Caco-2 (cell line): ENCODE results near the gene ARMCX2. TPM values are rescaled to one million over a fixed set of nuclear protein-coding genes. Genes with fewer than 3 reads are reported as not detected.

Experiments used
- BruUV-seq: library from RNA; stranded (reverse); fragments of 400-500 nt; replicated peaks from 2 replicates; lab custom pipeline; 2021; lab: Mats Ljungman, UMichigan
- CTCF ChIA-PET: fragments of 300-600 bp; sonication (Branson Sonifier 250); formaldehyde crosslinking; loops from one replicate; lab custom pipeline; 2022; ENCODE audit warnings: antibody characterized with exemption; lab: Charles Lee
- POLR2A ChIA-PET: fragments of 300-600 bp; sonication (Branson Sonifier 250); formaldehyde crosslinking; loops from one replicate; lab custom pipeline; 2022; ENCODE audit warnings: antibody characterized with exemption; lab: Charles Lee
- DNase-seq, 2 experiments: peaks; one replicate each; pipeline versions ENCODE4 v3.0.0 to v3.0.0-alpha.2; 2020 to 2022
- H3K27me3 ChIP-seq: replicated peaks from 2 replicates; pipeline ENCODE4 v1.6.0; 2011; ENCODE audit warnings: low read length; ENCODE audit not compliant: control insufficient read depth, insufficient read depth
- H3K36me3 ChIP-seq: 2 replicates; pipeline ENCODE4 v1.5.1; 2011; ENCODE audit warnings: low read length; ENCODE audit not compliant: control insufficient read depth, insufficient read depth
- H3K4me1 ChIP-seq: fragments of 250-450 bp; sonication (Bioruptor Pico); 2 replicates; pipeline ENCODE4 v1.5.1; 2020; ENCODE audit warnings: mild to moderate bottlenecking
- H3K4me3 ChIP-seq: 2 replicates; pipeline ENCODE4 v1.5.1; 2011; ENCODE audit warnings: low read depth, mild to moderate bottlenecking, control low read depth, low read length
- H3K9me3 ChIP-seq: fragments of 250-450 bp; sonication (Bioruptor Pico); 2 replicates; pipeline ENCODE4 v1.5.1; 2020; ENCODE audit warnings: mild to moderate bottlenecking, moderate library complexity
- H3K27ac Mint-ChIP-seq: one replicate; pipeline ENCODE4 v1.8.0; 2022; ENCODE audit warnings: mixed read lengths; ENCODE audit not compliant: unreplicated experiment
- H3K27me3 Mint-ChIP-seq: one replicate; pipeline ENCODE4 v1.8.0; 2022; ENCODE audit warnings: mixed read lengths; ENCODE audit not compliant: insufficient read depth, unreplicated experiment
- H3K36me3 Mint-ChIP-seq: one replicate; pipeline ENCODE4 v1.8.0; 2022; ENCODE audit warnings: mild to moderate bottlenecking, mixed read lengths; ENCODE audit not compliant: insufficient read depth, unreplicated experiment
- H3K4me1 Mint-ChIP-seq: one replicate; pipeline ENCODE4 v1.8.0; 2022; ENCODE audit warnings: low read depth, mixed read lengths; ENCODE audit not compliant: unreplicated experiment
- H3K4me3 Mint-ChIP-seq: one replicate; pipeline ENCODE4 v1.8.0; 2022; ENCODE audit warnings: mild to moderate bottlenecking, moderate library complexity, mixed read lengths; ENCODE audit not compliant: unreplicated experiment
- H3K9me3 Mint-ChIP-seq: one replicate; pipeline ENCODE4 v1.8.0; 2022; ENCODE audit warnings: mixed read lengths; ENCODE audit not compliant: unreplicated experiment
- CTCF ChIP-seq, 2 experiments: fragments of 200-600 bp in 1 of 2; IDR thresholded peaks; 1 replicate in 1 of 2; 2 replicates in 1 of 2; pipeline versions ENCODE4 v1.5.1 to v1.8.0; 2011 to 2022; ENCODE audit warnings: antibody characterized with exemption in 1 of 2, control low read depth in 1 of 2, inconsistent platforms in 1 of 2, low read depth in 1 of 2, low read length in 1 of 2, mild to moderate bottlenecking in 1 of 2, moderate library complexity in 1 of 2; ENCODE audit not compliant: insufficient read depth in 1 of 2, severe bottlenecking in 1 of 2, unreplicated experiment in 1 of 2
- intact Hi-C: fragments of 100-400 bp; cut with micrococcal nuclease; formaldehyde crosslinking; loops from one replicate; pipeline ENCODE4 v1.10.0; 2022; ENCODE audit not compliant: unreplicated experiment
- total RNA-seq: library from RNA; stranded (reverse); gene quantifications from 2 replicates; pipeline ENCODE4 v1.2.3, GENCODE V29; 2022

The ARMCX2 gene
- total RNA-seq, 1 experiment from 2014 or later, result not detected

GRCh38 chrX:101685923-101686322 lies 26.3 kb upstream of the ARMCX2 start:
- Mint-ChIP-seq H3K27me3 (peaks cover 4% of the 10 kb centered on the region), H3K4me3 (no peak overlapping the region), H3K4me1 (no peaks in the 10 kb centered on the region), H3K27ac (no peak overlapping the region), H3K36me3 (no peaks in the 10 kb centered on the region), H3K9me3 (no peaks in the 10 kb centered on the region)
- BruUV-seq, result no TSS peak
- Histone ChIP-seq H3K9me3 (no peaks in the 10 kb centered on the region), H3K36me3 (no peaks in the 10 kb centered on the region), H3K4me3 (no peak overlapping the region), H3K27me3 (no peaks in the 10 kb centered on the region), H3K4me1 (no peaks in the 10 kb centered on the region)
- CTCF ChIA-PET, result no interaction called here
- POLR2A ChIA-PET, result no interaction called here
- no peak for TF ChIP-seq CTCF (IDR thresholded peaks at IDR 0.05; ENCODE audit: insufficient read depth in 1 of 2, low read depth in 1 of 2, low read length in 1 of 2, severe bottlenecking in 1 of 2, unreplicated experiment in 1 of 2)
- intact Hi-C loops, result no loop called here
- DNase-seq, result no peak

DNA sequence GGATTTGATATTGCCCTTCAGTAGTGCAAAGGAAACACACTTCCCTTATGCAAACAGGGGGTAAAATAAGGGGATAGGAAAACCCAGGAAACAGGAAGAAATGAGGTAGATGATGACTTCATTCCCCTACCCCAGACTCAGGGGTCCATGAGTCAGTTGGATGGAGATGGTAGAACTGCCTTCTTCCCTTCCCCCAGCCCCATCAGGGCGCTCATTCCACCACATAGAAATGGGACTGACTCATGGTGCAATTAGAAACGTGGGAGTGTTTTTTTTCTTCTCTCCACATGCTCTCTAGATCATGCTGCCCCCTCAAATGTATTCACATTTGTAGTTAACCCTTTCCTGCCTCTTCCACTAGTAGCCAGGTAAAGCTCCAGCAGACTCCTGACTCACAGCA lies 23.1 kb upstream of the ARMCX2 start:
- Mint-ChIP-seq H3K36me3 (no peaks in the 10 kb centered on the region), H3K4me1 (no peaks in the 10 kb centered on the region), H3K27me3 (peaks cover 2% of the 10 kb centered on the region), H3K4me3 (no peak overlapping the region), H3K9me3 (no peaks in the 10 kb centered on the region), H3K27ac (no peak overlapping the region)
- BruUV-seq, result no TSS peak
- H3K4me1 ChIP-seq, result no peaks in the 10 kb centered on the region
- intact Hi-C loops, result no loop called here
- TF ChIP-seq CTCF (IDR thresholded peaks at IDR 0.05; ENCODE audit: insufficient read depth in 1 of 2, low read depth in 1 of 2, low read length in 1 of 2, severe bottlenecking in 1 of 2, unreplicated experiment in 1 of 2), result no peak
- no peaks in the 10 kb centered on the region for H3K36me3 ChIP-seq
- POLR2A ChIA-PET, result no interaction called here
- no peak for DNase-seq
- no peak overlapping the region for H3K4me3 ChIP-seq
- CTCF ChIA-PET, result no interaction called here
- H3K27me3 ChIP-seq, result no peaks in the 10 kb centered on the region
- no peaks in the 10 kb centered on the region for H3K9me3 ChIP-seq

DNA sequence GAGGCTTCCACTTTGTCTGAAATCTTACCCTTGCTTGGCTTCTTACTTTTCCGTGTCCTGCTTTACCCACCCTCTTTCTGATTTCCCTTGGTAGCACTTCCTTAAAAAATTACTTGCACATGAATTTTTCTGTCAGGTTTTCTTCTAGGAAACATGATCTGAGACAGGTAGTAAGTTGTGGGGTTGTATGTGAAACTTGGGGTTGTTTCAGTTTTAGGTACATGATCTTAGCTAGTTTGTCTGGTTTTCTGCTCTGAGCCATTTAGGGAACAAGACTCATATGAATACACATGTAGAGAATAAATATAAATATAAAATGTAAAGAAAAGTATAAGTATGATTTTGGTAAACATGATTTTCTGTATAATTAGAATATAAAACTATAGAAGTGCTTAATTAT lies 17.4 kb upstream of the ARMCX2 start:
- Histone ChIP-seq H3K4me3 (no peak overlapping the region), H3K9me3 (no peaks in the 10 kb centered on the region), H3K27me3 (no peaks in the 10 kb centered on the region), H3K4me1 (no peaks in the 10 kb centered on the region), H3K36me3 (no peaks in the 10 kb centered on the region)
- Mint-ChIP-seq H3K36me3 (no peaks in the 10 kb centered on the region), H3K4me1 (no peaks in the 10 kb centered on the region), H3K27ac (no peak overlapping the region), H3K27me3 (peaks cover 7% of the 10 kb centered on the region), H3K9me3 (no peaks in the 10 kb centered on the region), H3K4me3 (no peak overlapping the region)
- no peak for DNase-seq
- intact Hi-C loops, result no loop called here
- no TSS peak for BruUV-seq
- TF ChIP-seq CTCF (IDR thresholded peaks at IDR 0.05; ENCODE audit: insufficient read depth in 1 of 2, low read depth in 1 of 2, low read length in 1 of 2, severe bottlenecking in 1 of 2, unreplicated experiment in 1 of 2), result no peak
- POLR2A ChIA-PET, result no interaction called here
- CTCF ChIA-PET, result no interaction called here
